Measurements from ENCODE around the gene GOLGB1.

DNA sequence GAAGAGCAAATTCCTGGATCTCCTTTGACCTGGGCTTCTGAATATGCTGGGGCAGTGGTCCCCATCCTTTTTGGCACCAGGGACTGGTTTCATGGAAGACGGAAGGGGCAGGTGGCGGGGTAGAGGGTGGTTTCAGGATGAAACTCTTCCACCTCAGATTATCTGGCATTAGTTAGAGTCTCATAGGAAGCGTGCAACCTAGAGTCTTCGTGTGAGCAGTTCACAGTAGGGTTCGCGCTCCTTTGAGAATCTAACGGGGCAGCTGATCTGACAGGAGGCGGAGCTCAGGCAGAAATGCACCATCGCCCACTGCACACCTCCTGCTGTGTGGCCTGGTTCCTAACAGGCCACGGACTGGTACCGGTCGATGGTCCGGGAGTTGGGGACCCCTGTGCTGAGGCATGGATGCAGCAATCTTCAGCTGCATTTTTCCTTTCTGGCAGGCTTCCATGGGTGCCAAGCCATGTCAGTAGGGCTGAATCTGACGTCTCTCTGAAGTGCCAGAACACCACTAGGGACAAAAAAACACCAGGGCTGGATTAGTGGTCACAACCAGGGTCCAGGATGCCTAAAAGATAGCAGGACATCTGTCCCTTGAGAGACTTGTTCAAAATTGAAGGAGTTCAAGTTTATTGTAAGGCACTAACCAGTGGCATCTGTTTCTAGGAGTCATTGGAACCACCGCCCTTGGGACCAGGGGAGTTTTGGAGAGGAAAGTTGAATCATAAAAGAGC is 8.4 kb upstream of the GOLGB1 start:
- TF ChIP-seq TAF1 (IDR thresholded peaks at IDR 0.05; ENCODE audit: borderline replicate concordance, low read depth, low read length) (no peak), POLR2A (IDR thresholded peaks at IDR 0.05; ENCODE audit: low read depth, low read length) (no peak)

Data from GM12892 (cell line).